NOMO-1 (cell line): ENCODE results near the gene GIGYF1.
A peak's percentile ranks its signal among the peaks of the same experiment; 100 is the strongest.

Experiments used
- DNase-seq, 2 experiments: peaks; one replicate each; lab custom pipeline; 2025; ENCODE audit not compliant: unreplicated experiment in 2 of 2; lab: John Stamatoyannopoulos, UW

GIGYF1 gene

GRCh38 chr7:100640517-100641440 lies 53.3 kb downstream of the GIGYF1 start:
- DNase-seq, result no peak

GRCh38 chr7:100639995-100640516 lies 54.0 kb downstream of the GIGYF1 start:
- no peak for DNase-seq

GRCh38 chr7:100632951-100633717 lies 60.9 kb downstream of the GIGYF1 start:
- peak; percentile 64 to 74 for DNase-seq

- DNase-seq, result no peak
Observed at GRCh38 chr7:100630066-100630465, 64.0 kb downstream of the GIGYF1 start.
